H9 (cell line): ENCODE data around the gene OR1J4. TPM values are rescaled to one million over a fixed set of nuclear protein-coding genes. Genes with fewer than 3 reads are reported as not detected.

Experiments used
- DNase-seq: peaks from one replicate; pipeline ENCODE4 v3.0.0-alpha.2; 2017
- H2AFZ ChIP-seq: one replicate; pipeline ENCODE4 v1.6.1; 2013; ENCODE audit warnings: mild to moderate bottlenecking, low read length, control low read depth, moderate library complexity
- H2AK5ac ChIP-seq: 2 replicates; pipeline ENCODE4 v1.6.1; 2013; ENCODE audit warnings: low read length, control low read depth, mixed read lengths; ENCODE audit not compliant: insufficient read length
- H2BK120ac ChIP-seq: one replicate; pipeline ENCODE4 v1.6.1; 2013; ENCODE audit warnings: low read depth, mild to moderate bottlenecking, low read length, control low read depth, inconsistent platforms; ENCODE audit not compliant: poor library complexity, severe bottlenecking
- H2BK12ac ChIP-seq: 2 replicates; pipeline ENCODE4 v1.6.1; 2013; ENCODE audit warnings: low read length, control low read depth, mixed read lengths, low read depth; ENCODE audit not compliant: insufficient read length
- H2BK15ac ChIP-seq: 2 replicates; pipeline ENCODE4 v1.6.1; 2013; ENCODE audit warnings: low read depth, low read length, control low read depth
- H2BK20ac ChIP-seq: one replicate; pipeline ENCODE4 v1.6.1; 2013; ENCODE audit warnings: low read depth, mild to moderate bottlenecking, low read length, control low read depth, inconsistent platforms; ENCODE audit not compliant: poor library complexity, severe bottlenecking
- H2BK5ac ChIP-seq: 2 replicates; pipeline ENCODE4 v1.6.1; 2013; ENCODE audit warnings: low read length, control low read depth, mixed read lengths; ENCODE audit not compliant: insufficient read length
- H3K14ac ChIP-seq: 2 replicates; pipeline ENCODE4 v1.6.1; 2013; ENCODE audit warnings: low read length, control low read depth; ENCODE audit not compliant: insufficient read depth
- H3K18ac ChIP-seq: 2 replicates; pipeline ENCODE4 v1.6.1; 2013; ENCODE audit warnings: low read depth, mild to moderate bottlenecking, mixed read lengths, low read length, control low read depth; ENCODE audit not compliant: insufficient read length
- H3K23ac ChIP-seq: 2 replicates; pipeline ENCODE4 v1.6.1; 2013; ENCODE audit warnings: low read length, control low read depth, mixed read lengths, low read depth; ENCODE audit not compliant: insufficient read length
- H3K23me2 ChIP-seq: 2 replicates; pipeline ENCODE4 v1.6.1; 2013; ENCODE audit warnings: low read depth, mild to moderate bottlenecking, mixed read lengths, low read length, control low read depth; ENCODE audit not compliant: insufficient read length, poor library complexity, severe bottlenecking
- H3K27ac ChIP-seq: 2 replicates; pipeline ENCODE4 v1.5.1; 2013; ENCODE audit warnings: low read length, control low read depth, mixed read lengths, low read depth; ENCODE audit not compliant: insufficient read length
- H3K27me3 ChIP-seq: 2 replicates; pipeline ENCODE4 v1.6.1; 2013; ENCODE audit warnings: low read length, control low read depth, inconsistent platforms; ENCODE audit not compliant: insufficient read depth
- H3K4ac ChIP-seq: 2 replicates; pipeline ENCODE4 v1.6.1; 2013; ENCODE audit warnings: low read depth, mild to moderate bottlenecking, control low read depth, inconsistent platforms, low read length, moderate library complexity
- H3K4me1 ChIP-seq: 2 replicates; pipeline ENCODE4 v1.6.1; 2013; ENCODE audit warnings: low read length, control low read depth, inconsistent platforms; ENCODE audit not compliant: insufficient read depth
- H3K4me2 ChIP-seq: 2 replicates; pipeline ENCODE4 v1.6.1; 2013; ENCODE audit warnings: low read length, control low read depth, mixed read lengths; ENCODE audit not compliant: insufficient read length, insufficient read depth
- H3K56ac ChIP-seq: 2 replicates; pipeline ENCODE4 v1.6.1; 2013; ENCODE audit warnings: low read depth, mild to moderate bottlenecking, mixed read lengths, low read length, control low read depth; ENCODE audit not compliant: insufficient read length
- H3K79me1 ChIP-seq: 2 replicates; pipeline ENCODE4 v1.6.1; 2013; ENCODE audit warnings: low read depth, mild to moderate bottlenecking, moderate library complexity, low read length, control low read depth, inconsistent platforms; ENCODE audit not compliant: insufficient read depth, poor library complexity, severe bottlenecking
- H3K79me2 ChIP-seq: 2 replicates; pipeline ENCODE4 v1.6.1; 2013; ENCODE audit warnings: low read length, control low read depth, inconsistent platforms; ENCODE audit not compliant: insufficient read depth
- H3K9ac ChIP-seq: 2 replicates; pipeline ENCODE4 v1.6.1; 2013; ENCODE audit warnings: low read length, control low read depth, mixed read lengths; ENCODE audit not compliant: insufficient read length; ENCODE audit errors: extremely low read depth
- H3K9me3 ChIP-seq: one replicate; pipeline ENCODE4 v1.6.1; 2013; ENCODE audit warnings: low read depth, low read length, inconsistent platforms; ENCODE audit not compliant: control insufficient read depth
- H3T11ph ChIP-seq: one replicate; pipeline ENCODE4 v1.6.1; 2013; ENCODE audit warnings: mild to moderate bottlenecking, low read length, control low read depth, inconsistent platforms
- H4K20me1 ChIP-seq: one replicate; pipeline ENCODE4 v1.6.1; 2013; ENCODE audit not compliant: control insufficient read depth, insufficient read length, insufficient read depth
- H4K5ac ChIP-seq: 2 replicates; pipeline ENCODE4 v1.6.1; 2013; ENCODE audit warnings: low read depth, mild to moderate bottlenecking, mixed read lengths, low read length, control low read depth; ENCODE audit not compliant: insufficient read length
- H4K8ac ChIP-seq: replicated peaks from 2 replicates; pipeline ENCODE4 v1.6.1; 2013; ENCODE audit warnings: low read length, control low read depth, mixed read lengths, low read depth; ENCODE audit not compliant: insufficient read length
- H4K91ac ChIP-seq: 2 replicates; pipeline ENCODE4 v1.6.1; 2013; ENCODE audit warnings: low read depth, mild to moderate bottlenecking, moderate library complexity, mixed read lengths, low read length, control low read depth; ENCODE audit not compliant: insufficient read length
- H3K27ac Mint-ChIP-seq, 3 experiments: 2 replicates in 2 of 3; 3 replicates in 1 of 3; pipeline ENCODE4 v1.8.0; 2020 to 2021; ENCODE audit warnings: mixed read lengths in 3 of 3, mild to moderate bottlenecking in 1 of 3, moderate library complexity in 1 of 3
- H3K27me3 Mint-ChIP-seq: 2 replicates; pipeline ENCODE4 v1.8.0; 2021; ENCODE audit warnings: low read depth, mild to moderate bottlenecking, moderate library complexity, mixed read lengths
- H3K36me3 Mint-ChIP-seq, 3 experiments: 2 replicates in 2 of 3; 3 replicates in 1 of 3; pipeline ENCODE4 v1.8.0; 2020 to 2021; ENCODE audit warnings: low read depth in 3 of 3, mixed read lengths in 3 of 3; ENCODE audit not compliant: insufficient read depth in 1 of 3
- H3K4me1 Mint-ChIP-seq, 2 experiments: 2 replicates each; pipeline ENCODE4 v1.8.0; 2020; ENCODE audit warnings: mixed read lengths in 2 of 2
- H3K4me3 Mint-ChIP-seq, 2 experiments: 2 replicates in 1 of 2; 3 replicates in 1 of 2; pipeline ENCODE4 v1.8.0; 2020 to 2021; ENCODE audit warnings: mild to moderate bottlenecking in 2 of 2, mixed read lengths in 2 of 2, moderate library complexity in 1 of 2
- H3K9me3 Mint-ChIP-seq, 2 experiments: 2 replicates in 1 of 2; 3 replicates in 1 of 2; pipeline ENCODE4 v1.8.0; 2020; ENCODE audit warnings: mild to moderate bottlenecking in 2 of 2, mixed read lengths in 2 of 2, moderate library complexity in 1 of 2
- WGBS: extraction: QIAGEN DNeasy Blood & Tissue Kit; methylation state at CpG from one replicate; pipeline ENCODE4 v1.1.7; 2013; ENCODE audit warnings: missing lambda C conversion rate, low lambda C conversion rate, mixed read lengths; ENCODE audit not compliant: insufficient read length; ENCODE audit errors: extremely low coverage; 5-methylcytosine and 5-hydroxymethylcytosine counted together
- total RNA-seq: library from RNA; stranded (reverse); gene quantifications from 2 replicates; pipeline ENCODE4 v1.2.1, GENCODE V29; 2021
- TF ChIP-seq, protein P1 (sequence below): fragments of 200-600 bp; sonication (generic); conservative IDR thresholded peaks from 3 replicates; pipeline ENCODE4 v1.8.0; 2021; ENCODE audit warnings: antibody characterized with exemption, mild to moderate bottlenecking

The OR1J4 gene
- total RNA-seq, 1 experiment from 2014 or later = not detected

DNA sequence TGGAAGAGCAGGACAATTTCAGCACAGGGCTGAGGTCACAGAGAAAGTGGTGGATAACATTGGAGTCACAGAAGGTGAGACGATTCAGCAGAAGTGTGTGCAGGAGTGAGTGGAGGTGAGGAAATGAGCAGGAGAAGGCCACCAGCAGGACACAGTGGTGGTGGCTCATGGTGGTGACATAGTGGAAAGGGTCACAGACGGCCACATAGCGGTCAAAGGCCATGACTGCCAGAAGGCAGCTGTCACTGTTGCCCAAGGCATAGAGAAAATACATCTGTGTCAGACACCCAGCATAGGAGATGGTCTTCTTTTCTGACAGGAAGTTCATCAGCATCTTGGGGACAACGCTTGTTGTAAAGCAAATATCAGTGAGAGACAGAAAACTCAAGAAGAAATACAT, 49.0 kb downstream of the OR1J4 start:
- Histone ChIP-seq H2BK15ac (no peak overlapping the region), H2BK12ac (no peak overlapping the region), H3K14ac (no peak overlapping the region), H3K9ac (no peak overlapping the region), H4K20me1 (no peaks in the 10 kb centered on the region), H4K8ac (no peak overlapping the region), H2AFZ (no peak overlapping the region), H3K18ac (no peak overlapping the region), H2AK5ac (no peak overlapping the region), H3K27me3 (no peaks in the 10 kb centered on the region), H3K9me3 (peaks cover 77% of the 10 kb centered on the region), H3K23ac (no peak overlapping the region), H3K56ac (no peak overlapping the region), H3K23me2 (no peaks in the 10 kb centered on the region), H2BK5ac (no peak overlapping the region), H2BK120ac (no peak overlapping the region), H3K4me1 (no peaks in the 10 kb centered on the region), H3K79me1 (no peaks in the 10 kb centered on the region), H3K27ac (no peak overlapping the region), H4K91ac (no peak overlapping the region), H4K5ac (no peak overlapping the region), H2BK20ac (no peak overlapping the region), H3K4me2 (no peak overlapping the region), H3T11ph (no peak overlapping the region), H3K4ac (no peak overlapping the region), H3K79me2 (no peaks in the 10 kb centered on the region)
- WGBS = no CpG with 5 or more reads among the region's 4 CpGs
- H3K4me3 Mint-ChIP-seq = no peak overlapping the region
- TF ChIP-seq, protein P1, sequence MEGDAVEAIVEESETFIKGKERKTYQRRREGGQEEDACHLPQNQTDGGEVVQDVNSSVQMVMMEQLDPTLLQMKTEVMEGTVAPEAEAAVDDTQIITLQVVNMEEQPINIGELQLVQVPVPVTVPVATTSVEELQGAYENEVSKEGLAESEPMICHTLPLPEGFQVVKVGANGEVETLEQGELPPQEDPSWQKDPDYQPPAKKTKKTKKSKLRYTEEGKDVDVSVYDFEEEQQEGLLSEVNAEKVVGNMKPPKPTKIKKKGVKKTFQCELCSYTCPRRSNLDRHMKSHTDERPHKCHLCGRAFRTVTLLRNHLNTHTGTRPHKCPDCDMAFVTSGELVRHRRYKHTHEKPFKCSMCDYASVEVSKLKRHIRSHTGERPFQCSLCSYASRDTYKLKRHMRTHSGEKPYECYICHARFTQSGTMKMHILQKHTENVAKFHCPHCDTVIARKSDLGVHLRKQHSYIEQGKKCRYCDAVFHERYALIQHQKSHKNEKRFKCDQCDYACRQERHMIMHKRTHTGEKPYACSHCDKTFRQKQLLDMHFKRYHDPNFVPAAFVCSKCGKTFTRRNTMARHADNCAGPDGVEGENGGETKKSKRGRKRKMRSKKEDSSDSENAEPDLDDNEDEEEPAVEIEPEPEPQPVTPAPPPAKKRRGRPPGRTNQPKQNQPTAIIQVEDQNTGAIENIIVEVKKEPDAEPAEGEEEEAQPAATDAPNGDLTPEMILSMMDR = no peak
- peaks cover 1 to 27% (median 2%) of the 10 kb centered on the region in 3 experiments; a peak in 5 of 7 replicates for H3K36me3 Mint-ChIP-seq
- peaks cover 3% of the 10 kb centered on the region; the same call in 1 of the 2 replicates for H3K27me3 Mint-ChIP-seq
- H3K9me3 Mint-ChIP-seq = peaks cover 78 to 85% of the 10 kb centered on the region in 2 experiments
- H3K27ac Mint-ChIP-seq = no peak overlapping the region
- no peaks in the 10 kb centered on the region for H3K4me1 Mint-ChIP-seq
- DNase-seq = no peak

Other genes with a start within 250 kb of the OR1J4 start
- 1.0 and 1.3 TPM in 2 replicates for gene PTGS1, start 148.1 kb upstream of the OR1J4 start, total RNA-seq
- not detected in 2 replicates for gene OR1J1, start 41.2 kb upstream of the OR1J4 start, total RNA-seq
- gene OR1J2, start 8.3 kb upstream of the OR1J4 start, total RNA-seq = not detected in 2 replicates
- not detected in 2 replicates for gene OR1N1, start 8.2 kb downstream of the OR1J4 start, total RNA-seq
- not detected in 2 replicates for gene OR1N2, start 34.0 kb downstream of the OR1J4 start, total RNA-seq
- gene OR1L8, start 64.2 kb downstream of the OR1J4 start, total RNA-seq = not detected in 2 replicates
- not detected in 2 replicates for gene OR1Q1, start 95.6 kb downstream of the OR1J4 start, total RNA-seq
- not detected in 2 replicates for gene OR1B1, start 138.5 kb downstream of the OR1J4 start, total RNA-seq
- gene OR1L1, start 142.6 kb downstream of the OR1J4 start, total RNA-seq = not detected in 2 replicates
- not detected in 2 replicates for gene OR1L3, start 156.0 kb downstream of the OR1J4 start, total RNA-seq
- gene OR1L4, start 204.8 kb downstream of the OR1J4 start, total RNA-seq = not detected in 2 replicates
- not detected in 2 replicates for gene OR1L6, start 223.2 kb downstream of the OR1J4 start, total RNA-seq